Fibroblast of the aortic adventitia (primary cell): Measurements from ENCODE around the gene MRPL10. TPM values are rescaled to one million over a fixed set of nuclear protein-coding genes. Genes with fewer than 3 reads are reported as not detected.

Source experiments
- DNase-seq: peaks from one replicate; pipeline ENCODE4 v3.0.0-alpha.2; 2010; ENCODE audit warnings: low read depth
- H3K4me3 ChIP-seq: 2 replicates; pipeline ENCODE4 v1.5.1; 2011; ENCODE audit warnings: low read depth, mild to moderate bottlenecking, control low read depth, low read length, moderate library complexity
- total RNA-seq: library from RNA; depleted of rRNA; stranded (reverse); fragments of >200 nt; gene quantifications from 2 replicates; pipeline ENCODE4 v1.2.3, GENCODE V29; 2012; ENCODE audit warnings: low replicate concordance
- TF ChIP-seq, protein P1 (sequence below): IDR thresholded peaks from 2 replicates; pipeline ENCODE4 v1.5.1; 2011; ENCODE audit warnings: mild to moderate bottlenecking, low read length, control low read depth, inconsistent platforms; ENCODE audit not compliant: insufficient read depth

Gene MRPL10
- total RNA-seq, result 5.8 and 28.0 TPM in 2 replicates

DNA sequence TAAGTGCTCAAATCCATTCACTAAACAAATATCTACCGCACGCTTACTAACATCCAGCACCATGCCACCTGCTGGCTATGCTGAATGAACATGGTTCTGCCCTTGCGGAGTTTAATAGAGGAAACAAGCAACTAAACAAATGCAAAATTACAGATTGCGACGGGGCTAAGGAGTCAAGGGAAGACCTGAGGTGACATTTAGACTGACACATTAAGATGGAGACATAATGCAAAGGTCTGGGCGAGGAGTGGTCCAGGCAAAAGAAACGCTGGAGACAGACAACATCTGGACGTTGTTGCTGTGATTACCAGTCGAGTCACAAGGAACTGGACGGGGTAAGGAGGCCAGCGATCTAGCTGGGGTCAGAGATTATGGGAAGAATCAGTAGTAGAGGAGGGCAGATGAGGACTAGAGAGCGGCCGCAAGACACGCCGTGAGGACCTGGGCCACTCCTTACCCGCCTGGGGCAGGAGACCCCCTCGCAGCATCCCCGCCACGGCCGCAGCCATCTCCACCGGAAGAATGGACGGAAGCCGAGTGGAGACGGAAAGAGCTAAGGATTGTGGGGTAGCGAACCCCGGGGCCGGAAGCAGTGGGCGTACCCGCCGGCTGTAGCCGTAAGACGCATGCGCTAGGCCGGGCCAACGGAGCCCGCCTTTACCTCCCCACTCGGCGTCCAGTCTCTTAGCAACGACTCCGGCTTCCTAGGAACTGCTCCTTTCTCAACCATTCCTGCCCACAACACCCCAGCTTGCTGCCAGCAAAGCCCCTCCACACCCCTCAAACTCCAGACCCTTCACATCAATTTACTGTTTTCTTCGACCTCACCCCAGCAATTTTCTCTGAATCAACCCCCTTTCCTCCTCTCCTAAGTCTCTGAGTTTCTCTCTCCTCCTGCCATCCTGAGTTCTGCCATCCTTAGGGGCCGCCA lies at the start of gene MRPL10, which contains the start of gene LRRC46:
Gene MRPL10 (minus strand): TSS at position 539 of the 931 bp plus-strand sequence. CDS start 30 bp downstream, at position 509.
Gene LRRC46 (plus strand): TSS at position 668 of the 931 bp plus-strand sequence. CDS start 320 bp downstream, outside the sequence.
- peak within 1 kb of the TSS; percentile 79 for H3K4me3 ChIP-seq
- TF ChIP-seq, protein P1, sequence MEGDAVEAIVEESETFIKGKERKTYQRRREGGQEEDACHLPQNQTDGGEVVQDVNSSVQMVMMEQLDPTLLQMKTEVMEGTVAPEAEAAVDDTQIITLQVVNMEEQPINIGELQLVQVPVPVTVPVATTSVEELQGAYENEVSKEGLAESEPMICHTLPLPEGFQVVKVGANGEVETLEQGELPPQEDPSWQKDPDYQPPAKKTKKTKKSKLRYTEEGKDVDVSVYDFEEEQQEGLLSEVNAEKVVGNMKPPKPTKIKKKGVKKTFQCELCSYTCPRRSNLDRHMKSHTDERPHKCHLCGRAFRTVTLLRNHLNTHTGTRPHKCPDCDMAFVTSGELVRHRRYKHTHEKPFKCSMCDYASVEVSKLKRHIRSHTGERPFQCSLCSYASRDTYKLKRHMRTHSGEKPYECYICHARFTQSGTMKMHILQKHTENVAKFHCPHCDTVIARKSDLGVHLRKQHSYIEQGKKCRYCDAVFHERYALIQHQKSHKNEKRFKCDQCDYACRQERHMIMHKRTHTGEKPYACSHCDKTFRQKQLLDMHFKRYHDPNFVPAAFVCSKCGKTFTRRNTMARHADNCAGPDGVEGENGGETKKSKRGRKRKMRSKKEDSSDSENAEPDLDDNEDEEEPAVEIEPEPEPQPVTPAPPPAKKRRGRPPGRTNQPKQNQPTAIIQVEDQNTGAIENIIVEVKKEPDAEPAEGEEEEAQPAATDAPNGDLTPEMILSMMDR, result peak; percentile 53
- peak; percentile 92 for DNase-seq

DNA sequence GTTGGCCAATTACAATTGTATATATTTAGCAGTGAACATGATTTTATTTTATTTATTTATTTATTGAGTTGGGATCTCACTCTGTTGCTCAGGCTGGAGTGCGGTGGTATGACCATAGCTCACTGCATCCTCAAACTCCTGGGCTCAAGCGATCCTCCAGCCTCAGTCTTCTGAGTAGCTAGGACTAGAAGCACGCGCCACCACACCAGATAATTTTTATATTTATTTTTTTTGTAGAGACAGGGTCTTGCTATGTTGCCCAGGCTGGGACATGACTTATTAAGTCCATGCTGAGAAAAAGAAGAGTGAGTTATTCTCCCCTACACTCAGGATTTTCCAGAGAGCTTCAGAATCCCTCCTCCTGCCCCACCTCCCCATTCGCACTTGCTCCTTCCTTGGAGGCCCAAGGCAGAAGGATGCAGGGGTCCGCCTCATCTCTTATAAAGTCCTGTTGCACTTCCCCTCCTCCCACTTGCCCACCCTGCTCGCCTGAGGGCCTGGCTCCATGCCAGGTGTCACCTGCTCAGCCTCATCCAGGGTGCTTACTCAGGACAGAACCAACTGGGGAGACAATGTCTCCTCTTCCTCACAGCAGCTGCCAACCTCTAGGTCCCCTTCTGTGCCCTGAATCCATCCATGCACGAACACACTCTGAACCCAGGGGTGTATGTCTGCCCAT lies 48.6 kb upstream of the MRPL10 start:
- TF ChIP-seq, protein P1, result no peak
- no peak overlapping the region for H3K4me3 ChIP-seq
- DNase-seq, result no peak

DNA sequence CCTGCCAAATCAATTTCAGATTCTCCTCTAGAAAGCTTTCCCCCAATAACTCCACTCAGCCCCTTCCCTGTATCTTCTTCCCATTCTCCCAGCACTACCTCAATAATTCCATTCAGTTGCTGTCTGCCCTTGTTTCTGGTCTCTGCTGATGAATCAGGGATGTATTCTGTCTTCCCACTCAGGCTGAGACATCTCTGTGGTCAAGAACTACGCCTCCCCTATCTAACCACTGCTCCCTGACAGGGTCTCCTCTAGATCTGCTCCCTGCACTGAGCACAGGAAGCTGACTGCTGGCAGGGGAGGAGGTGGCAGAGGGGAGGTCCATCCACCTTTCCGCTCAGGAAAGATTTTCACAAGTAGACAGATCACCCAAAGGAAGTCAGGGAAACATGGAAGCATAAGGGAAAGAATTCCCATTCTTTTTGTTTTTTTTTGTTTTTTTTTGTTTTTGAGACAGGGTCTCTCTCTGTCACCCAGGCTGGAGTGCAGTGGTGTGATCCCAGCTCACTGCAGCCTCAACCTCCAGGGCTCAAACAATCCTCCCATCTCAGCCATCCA lies 47.8 kb upstream of the MRPL10 start:
- TF ChIP-seq, protein P1, result no peak
- H3K4me3 ChIP-seq, result no peak overlapping the region
- DNase-seq, result no peak

DNA sequence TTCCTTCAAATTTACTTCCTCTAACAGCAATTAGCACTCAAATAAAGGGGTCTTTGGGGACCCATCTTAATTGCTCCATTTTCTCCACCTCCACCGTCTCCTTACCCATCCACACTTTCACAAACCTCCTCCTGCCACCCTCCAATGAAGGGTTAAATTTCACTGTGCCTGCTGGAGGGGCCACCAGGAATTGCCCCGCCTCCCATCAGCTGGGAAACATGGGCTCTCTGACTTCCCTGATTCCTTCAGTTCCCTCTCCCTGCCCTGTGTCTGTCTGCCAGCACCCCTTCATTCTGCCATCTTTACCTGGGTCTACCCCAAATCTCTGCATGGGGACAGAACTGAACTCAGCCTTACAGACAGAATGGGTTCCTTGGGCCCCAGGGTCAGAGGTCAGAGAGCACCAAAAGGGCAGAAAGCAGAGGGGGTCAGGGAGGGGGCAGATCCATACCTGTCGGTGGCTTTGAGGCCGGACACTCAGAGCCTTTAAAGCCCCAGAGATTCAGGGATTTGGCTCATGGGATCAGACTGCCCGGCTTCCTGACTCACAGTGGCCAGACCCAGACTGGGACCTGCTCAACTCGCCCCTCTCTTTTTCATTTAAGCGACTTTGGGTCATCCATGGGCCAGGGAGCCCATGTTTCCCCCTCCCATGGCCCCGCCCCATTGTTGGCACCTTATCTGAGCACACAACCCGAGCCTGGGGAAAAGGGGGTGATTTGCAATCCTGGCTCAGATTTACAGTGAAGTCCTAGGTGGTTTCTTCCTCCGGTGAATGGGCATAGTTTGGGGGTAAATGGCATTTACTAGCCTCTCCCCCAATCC lies 47.1 kb upstream of the MRPL10 start:
- H3K4me3 ChIP-seq, result no peak overlapping the region
- TF ChIP-seq, protein P1, result no peak
- DNase-seq, result no peak

DNA sequence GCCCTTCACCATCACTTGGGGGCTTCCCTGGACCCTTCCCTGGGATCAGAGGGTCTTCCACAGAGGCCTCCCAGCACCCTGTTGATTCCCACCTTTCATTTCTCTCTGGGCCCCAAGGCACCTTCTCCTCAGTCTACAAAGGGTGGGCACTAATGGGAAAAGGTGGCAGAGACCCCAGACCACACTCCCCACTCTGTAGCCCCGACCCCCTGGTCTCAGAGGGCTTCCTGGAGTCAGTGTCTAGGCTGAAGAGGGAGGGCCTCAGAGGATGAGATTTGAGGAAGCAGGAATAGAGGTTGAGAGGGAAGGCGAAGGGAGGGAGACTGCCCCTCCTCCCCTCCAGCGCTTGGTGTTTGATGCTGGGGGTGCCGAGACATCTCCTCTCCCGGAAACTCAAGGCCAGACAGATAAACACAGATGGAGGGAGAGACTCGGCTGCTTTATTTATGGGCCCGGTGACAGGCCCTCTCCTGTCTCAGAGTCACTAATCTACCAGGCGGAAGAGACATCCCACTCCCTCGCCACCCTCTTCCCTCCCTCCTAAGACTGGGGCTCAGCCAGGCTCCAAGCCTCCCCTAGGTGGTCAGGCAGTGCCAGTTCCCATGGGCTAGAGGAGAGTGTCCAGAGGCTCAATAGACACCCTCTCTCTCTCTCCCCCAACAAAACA lies 46.2 kb upstream of the MRPL10 start:
- DNase-seq, result no peak
- H3K4me3 ChIP-seq, result no peak overlapping the region
- TF ChIP-seq, protein P1, result no peak
